ENCODE measurements around the gene FMO5. TPM values are rescaled to one million over a fixed set of nuclear protein-coding genes. Genes with fewer than 3 reads are reported as not detected.

Gene FMO5
- polyA plus RNA-seq, 1 donor from 2014 or later, result not detected

GRCh38 chr1:147142886-147143285 is 82.3 kb downstream of the FMO5 start:
- H3K9me2 ChIP-seq (ENCODE audit: insufficient read depth, low read length), result no peaks in the 10 kb centered on the region
- no peak overlapping the region for H3K27ac ChIP-seq (ENCODE audit: low read length)

More at GRCh38 chr1:147142886-147143285, 82.3 kb downstream of the FMO5 start:
- Histone ChIP-seq H3F3A (ENCODE audit: insufficient read depth, low read length, poor library complexity, severe bottlenecking) (no peaks in the 10 kb centered on the region), H3K79me2 (replicated peaks; ENCODE audit: insufficient read depth, low read length) (no peaks in the 10 kb centered on the region), H2AFZ (ENCODE audit: low read depth, low read length) (no peak overlapping the region), H4K20me1 (ENCODE audit: insufficient read depth) (no peaks in the 10 kb centered on the region), H3K27me3 (ENCODE audit: insufficient read depth, low read depth, low read length) (peaks cover 14% of the 10 kb centered on the region), H3K4me2 (ENCODE audit: low read length) (no peak overlapping the region), H3K4me3 (ENCODE audit: low read length) (no peak overlapping the region), H3K9me3 (ENCODE audit: low read length) (no peaks in the 10 kb centered on the region), H3K36me3 (ENCODE audit: insufficient read depth, low read length) (no peaks in the 10 kb centered on the region), H3K9ac (ENCODE audit: low read length) (no peak overlapping the region)
- TF ChIP-seq EP300 (conservative IDR thresholded peaks at IDR 0.05; ENCODE audit: poor library complexity, severe bottlenecking) (no peak), SMC3 (conservative IDR thresholded peaks at IDR 0.05; ENCODE audit: poor library complexity) (no peak), RAD21 (conservative IDR thresholded peaks at IDR 0.05) (no peak), CTCF (IDR thresholded peaks at IDR 0.05; ENCODE audit: poor library complexity, severe bottlenecking) (no peak), EZH2 (IDR thresholded peaks at IDR 0.05; ENCODE audit: borderline replicate concordance, insufficient read depth, low read length, poor library complexity, severe bottlenecking) (no peak), POLR2AphosphoS5 (IDR thresholded peaks at IDR 0.05) (no peak)
- TF ChIP-seq, protein P1, sequence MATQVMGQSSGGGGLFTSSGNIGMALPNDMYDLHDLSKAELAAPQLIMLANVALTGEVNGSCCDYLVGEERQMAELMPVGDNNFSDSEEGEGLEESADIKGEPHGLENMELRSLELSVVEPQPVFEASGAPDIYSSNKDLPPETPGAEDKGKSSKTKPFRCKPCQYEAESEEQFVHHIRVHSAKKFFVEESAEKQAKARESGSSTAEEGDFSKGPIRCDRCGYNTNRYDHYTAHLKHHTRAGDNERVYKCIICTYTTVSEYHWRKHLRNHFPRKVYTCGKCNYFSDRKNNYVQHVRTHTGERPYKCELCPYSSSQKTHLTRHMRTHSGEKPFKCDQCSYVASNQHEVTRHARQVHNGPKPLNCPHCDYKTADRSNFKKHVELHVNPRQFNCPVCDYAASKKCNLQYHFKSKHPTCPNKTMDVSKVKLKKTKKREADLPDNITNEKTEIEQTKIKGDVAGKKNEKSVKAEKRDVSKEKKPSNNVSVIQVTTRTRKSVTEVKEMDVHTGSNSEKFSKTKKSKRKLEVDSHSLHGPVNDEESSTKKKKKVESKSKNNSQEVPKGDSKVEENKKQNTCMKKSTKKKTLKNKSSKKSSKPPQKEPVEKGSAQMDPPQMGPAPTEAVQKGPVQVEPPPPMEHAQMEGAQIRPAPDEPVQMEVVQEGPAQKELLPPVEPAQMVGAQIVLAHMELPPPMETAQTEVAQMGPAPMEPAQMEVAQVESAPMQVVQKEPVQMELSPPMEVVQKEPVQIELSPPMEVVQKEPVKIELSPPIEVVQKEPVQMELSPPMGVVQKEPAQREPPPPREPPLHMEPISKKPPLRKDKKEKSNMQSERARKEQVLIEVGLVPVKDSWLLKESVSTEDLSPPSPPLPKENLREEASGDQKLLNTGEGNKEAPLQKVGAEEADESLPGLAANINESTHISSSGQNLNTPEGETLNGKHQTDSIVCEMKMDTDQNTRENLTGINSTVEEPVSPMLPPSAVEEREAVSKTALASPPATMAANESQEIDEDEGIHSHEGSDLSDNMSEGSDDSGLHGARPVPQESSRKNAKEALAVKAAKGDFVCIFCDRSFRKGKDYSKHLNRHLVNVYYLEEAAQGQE (IDR thresholded peaks at IDR 0.05; ENCODE audit: borderline replicate concordance), result no peak

Other genes with a start within 250 kb of the FMO5 start
- 39.9 and 42.2 TPM in 2 replicates for gene PRKAB2, start 52.9 kb downstream of the FMO5 start, polyA plus RNA-seq
- gene CHD1L, start 17.3 kb upstream of the FMO5 start, polyA plus RNA-seq, result 25.9 and 29.5 TPM in 2 replicates